Stimulated activated CD4-positive, alpha-beta T cell treated with anti-CD3 and anti-CD28 coated beads, Interleukin-4, amount 100 ng/mL, for 1 hour (primary cell): ENCODE results near the gene TYRO3.
"Not testable (repeated sequence)": the region's sequence is repeated elsewhere in the genome, so short reads cannot be mapped to it uniquely, and the experiment has no call there.

Experiments
- DNase-seq: peaks from one replicate; pipeline ENCODE4 v3.0.0-alpha.2; 2020

TYRO3 gene

DNA sequence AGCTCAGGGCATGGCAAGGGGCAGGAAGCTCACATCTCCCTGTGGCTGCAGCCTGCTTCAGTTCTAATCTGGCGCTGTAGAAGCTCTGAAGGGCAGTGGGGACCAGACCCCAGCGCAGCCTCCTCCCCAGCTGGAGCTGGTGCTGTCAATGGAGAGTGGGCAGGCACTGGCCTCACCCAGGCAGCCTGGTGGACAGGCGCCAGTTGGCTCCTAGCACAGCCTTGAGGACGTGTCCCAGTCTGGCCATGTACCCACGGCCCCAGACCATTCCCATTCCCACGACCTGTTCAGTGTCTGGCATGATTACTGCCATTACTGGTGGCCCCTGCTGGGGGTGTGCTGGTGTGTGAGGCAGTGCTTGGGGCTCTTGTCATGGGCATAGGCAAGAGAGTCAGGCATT, 16.3 kb downstream of the TYRO3 start:
- no peak for DNase-seq

DNA sequence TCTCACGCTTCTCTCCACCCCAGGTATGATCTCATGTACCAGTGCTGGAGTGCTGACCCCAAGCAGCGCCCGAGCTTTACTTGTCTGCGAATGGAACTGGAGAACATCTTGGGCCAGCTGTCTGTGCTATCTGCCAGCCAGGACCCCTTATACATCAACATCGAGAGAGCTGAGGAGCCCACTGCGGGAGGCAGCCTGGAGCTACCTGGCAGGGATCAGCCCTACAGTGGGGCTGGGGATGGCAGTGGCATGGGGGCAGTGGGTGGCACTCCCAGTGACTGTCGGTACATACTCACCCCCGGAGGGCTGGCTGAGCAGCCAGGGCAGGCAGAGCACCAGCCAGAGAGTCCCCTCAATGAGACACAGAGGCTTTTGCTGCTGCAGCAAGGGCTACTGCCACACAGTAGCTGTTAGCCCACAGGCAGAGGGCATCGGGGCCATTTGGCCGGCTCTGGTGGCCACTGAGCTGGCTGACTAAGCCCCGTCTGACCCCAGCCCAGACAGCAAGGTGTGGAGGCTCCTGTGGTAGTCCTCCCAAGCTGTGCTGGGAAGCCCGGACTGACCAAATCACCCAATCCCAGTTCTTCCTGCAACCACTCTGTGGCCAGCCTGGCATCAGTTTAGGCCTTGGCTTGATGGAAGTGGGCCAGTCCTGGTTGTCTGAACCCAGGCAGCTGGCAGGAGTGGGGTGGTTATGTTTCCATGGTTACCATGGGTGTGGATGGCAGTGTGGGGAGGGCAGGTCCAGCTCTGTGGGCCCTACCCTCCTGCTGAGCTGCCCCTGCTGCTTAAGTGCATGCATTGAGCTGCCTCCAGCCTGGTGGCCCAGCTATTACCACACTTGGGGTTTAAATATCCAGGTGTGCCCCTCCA, 19.1 kb downstream of the TYRO3 start:
- DNase-seq, result no peak

DNA sequence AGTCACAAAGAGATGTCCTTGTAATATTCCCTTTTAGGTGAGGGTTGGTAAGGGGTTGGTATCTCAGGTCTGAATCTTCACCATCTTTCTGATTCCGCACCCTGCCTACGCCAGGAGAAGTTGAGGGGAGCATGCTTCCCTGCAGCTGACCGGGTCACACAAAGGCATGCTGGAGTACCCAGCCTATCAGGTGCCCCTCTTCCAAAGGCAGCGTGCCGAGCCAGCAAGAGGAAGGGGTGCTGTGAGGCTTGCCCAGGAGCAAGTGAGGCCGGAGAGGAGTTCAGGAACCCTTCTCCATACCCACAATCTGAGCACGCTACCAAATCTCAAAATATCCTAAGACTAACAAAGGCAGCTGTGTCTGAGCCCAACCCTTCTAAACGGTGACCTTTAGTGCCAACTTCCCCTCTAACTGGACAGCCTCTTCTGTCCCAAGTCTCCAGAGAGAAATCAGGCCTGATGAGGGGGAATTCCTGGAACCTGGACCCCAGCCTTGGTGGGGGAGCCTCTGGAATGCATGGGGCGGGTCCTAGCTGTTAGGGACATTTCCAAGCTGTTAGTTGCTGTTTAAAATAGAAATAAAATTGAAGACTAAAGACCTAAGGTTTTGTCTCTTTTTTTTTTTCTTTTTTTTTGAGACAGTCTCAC, 19.8 kb downstream of the TYRO3 start:
- DNase-seq, result no peak

DNA sequence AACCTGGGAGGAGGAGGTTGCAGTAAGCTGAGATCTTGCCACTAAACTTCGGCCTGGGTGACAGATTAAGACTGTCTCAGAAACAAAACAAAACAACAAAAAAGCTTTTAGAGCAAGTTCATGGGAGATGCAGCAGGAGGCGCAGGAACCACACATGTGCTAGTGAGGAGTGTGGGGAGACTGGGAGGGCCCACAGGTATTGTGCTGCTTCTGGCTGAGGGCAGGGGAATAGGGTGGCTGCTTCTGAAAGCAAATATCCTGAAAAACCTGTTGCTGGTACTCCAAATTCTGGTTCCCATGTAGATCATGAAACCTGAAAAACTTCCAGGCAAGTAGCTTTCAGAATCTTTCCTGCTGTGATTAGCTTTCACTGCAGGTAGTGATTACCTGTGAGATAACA, 22.1 kb downstream of the TYRO3 start:
- no peak for DNase-seq

DNA sequence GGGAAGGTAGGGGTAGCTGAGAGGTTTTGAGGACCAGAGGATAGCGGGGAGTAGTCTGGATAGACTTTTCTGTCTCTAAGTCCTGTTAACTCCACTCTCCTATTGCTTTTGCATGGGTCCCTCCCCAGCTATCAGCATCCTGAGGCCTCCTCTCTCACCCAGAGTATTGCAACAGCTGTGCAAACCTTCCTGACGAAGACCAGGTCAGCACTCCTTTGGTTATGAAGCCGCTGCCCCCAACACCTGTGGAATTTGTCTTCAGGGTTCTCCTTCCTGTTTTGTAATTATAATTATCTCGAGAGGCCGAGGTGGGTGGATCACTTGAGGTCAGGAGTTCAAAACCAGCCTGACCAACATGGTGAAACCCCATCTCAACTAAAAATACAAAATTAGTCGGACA, 24.8 kb downstream of the TYRO3 start:
- DNase-seq, result no peak

DNA sequence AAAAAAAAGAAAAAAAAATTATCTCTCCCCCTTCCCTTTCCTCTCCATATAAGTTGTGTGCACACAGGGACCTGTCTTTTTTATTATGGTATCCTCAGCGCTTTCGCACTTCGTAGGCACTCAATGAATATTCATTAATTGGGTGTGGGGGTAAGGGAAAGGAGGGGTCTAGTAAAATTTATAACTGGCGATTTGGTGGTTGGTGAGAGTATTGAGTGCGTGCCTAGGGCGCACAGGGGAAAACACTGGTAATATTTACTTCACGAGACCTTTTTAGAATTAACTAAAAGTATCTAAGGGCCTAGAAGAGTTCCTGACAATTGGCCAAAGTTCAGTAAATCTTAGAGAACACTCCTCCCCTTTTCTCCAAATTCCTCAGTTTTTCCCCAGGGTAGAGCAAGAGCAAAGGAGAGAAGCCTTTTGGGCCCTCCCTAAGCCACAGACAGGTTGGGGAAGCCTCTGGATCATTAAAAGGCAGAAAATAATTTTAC, 25.7 kb downstream of the TYRO3 start:
- no peak for DNase-seq

DNA sequence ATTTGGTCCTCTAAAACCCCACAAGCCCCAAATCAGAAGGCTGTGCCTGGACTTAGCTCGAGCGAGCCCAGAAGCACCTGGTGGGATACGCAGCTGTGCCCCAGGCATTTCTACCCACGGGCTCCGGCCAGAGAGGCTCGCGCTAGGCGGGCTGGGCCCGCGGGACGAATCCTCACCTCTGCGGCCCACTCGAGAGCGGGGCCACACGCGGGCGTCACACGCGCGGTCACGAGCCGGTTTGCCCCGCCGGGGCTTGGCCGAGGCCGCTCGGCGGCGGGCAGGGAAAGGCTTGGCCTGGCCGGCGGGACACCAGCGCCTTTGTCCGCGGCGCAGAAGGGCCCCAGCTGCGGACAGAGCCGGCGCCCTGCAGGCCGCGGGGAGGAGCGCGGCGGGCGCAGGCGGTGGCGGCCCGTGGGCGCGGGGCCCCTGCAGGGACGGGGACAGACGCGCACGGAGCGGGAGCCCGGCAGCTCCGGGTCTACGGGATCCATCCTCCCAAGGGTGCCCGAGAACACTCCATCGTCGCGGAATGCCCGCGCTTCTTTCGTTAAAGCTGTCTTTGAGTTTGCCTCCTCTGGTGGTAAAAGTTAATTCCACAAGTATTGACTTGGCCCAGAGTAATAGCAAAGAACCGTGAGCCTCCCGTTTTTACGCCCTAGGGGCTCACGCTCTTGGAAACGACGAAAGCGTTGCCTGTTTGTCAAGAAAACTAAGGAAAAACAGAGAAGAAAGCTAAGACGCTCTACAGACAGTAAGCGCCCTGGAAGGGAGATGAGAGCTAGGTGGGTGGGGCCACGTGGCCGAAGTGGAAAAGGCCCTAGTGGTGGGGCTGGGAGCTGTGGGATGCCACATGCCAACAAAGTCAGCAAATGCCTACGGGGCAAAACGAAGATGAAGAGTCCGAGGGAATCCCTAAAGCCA, 26.4 kb downstream of the TYRO3 start:
- peak; percentile 47 for DNase-seq

DNA sequence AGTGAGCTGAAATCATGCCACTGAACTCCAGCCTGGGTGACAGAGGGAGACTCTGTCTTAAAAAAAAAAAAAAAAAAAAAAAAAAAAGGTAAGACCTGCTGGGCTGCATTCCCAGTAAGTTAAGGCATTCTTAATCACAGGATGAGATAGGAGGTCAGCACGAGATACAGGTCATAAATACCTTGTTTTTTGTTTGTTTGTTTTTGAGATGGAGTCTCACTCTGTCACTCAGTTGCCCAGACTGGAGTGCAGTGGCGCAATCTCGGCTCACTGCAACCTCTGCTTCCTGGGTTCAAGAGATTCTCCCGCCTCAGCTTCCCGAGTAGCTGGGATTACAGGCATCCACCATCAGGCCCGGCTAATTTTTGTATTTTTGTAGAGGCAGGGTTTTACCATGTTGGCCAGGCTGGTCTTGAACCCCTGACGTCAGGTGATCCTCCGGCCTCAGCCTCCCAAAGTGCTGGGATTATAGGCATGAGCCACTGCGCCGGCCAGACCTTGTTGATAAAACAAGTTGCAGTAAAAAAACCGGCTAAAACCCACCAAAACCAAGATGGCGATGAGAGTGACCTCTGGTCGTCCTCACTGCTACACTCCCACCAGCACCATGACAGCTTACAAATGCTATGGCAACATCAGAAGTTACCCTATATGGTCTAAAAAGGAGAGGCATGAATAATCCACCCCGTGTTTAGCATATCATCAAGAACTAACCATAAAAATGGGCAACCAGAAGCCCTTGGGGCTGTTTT, 27.7 kb downstream of the TYRO3 start:
- not testable (repeated sequence) for DNase-seq

DNA sequence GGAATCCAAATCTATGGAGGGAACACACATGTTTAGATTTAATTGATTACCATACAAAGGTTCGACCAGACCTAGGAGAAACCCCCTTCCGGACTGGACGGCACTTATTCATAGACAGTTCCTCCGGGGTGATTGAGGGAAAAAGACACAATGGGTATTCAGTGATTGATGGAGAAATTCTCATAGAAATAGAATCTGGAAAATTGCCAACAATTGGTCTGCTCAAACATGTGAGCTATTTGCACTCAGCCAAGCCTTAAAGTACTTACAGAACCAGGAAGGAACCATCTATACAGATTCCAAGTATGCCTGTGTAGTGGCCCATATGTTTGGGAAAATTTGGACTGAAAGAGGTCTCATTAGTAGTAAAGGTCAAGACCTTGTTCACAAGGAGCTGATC, 30.0 kb downstream of the TYRO3 start:
- not testable (repeated sequence) for DNase-seq

DNA sequence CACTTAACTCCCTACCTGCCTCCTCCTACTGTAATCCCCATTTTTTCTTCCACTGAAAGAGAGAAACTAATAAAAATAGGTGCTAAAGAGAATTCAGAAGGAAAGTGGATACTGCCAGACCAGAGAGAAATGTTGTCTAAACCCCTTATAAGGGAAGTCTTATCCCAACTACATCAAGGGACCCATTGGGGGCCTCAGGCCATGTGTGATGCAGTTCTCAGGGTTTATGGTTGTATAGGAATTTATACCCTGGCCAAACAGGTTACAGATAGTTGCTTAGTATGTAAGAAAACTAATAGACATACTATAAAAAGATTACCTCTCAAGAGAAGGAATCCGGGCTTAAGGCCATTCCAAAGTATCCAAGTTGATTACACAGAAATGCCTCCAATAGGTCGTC, 30.6 kb downstream of the TYRO3 start:
- DNase-seq, result not testable (repeated sequence)

DNA sequence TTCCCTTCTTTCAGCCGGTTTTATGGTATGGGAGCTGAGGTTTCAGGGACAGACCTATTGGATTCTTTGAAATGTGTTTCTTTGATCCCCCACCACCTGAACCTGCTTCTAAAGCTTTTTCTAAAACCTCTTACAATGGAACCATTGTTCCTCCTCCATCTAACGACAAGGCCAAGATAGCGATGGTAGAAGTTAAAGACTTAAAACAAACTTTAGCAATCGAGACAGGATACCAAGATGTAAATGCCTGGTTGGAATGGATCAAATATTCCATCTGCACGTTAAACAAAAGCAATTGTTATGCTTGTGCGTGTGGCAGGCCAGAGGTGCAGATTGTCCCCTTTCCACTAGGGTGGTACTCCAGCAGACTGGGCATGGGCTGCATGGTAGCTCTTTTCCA, 32.2 kb downstream of the TYRO3 start:
- not testable (repeated sequence) for DNase-seq

DNA sequence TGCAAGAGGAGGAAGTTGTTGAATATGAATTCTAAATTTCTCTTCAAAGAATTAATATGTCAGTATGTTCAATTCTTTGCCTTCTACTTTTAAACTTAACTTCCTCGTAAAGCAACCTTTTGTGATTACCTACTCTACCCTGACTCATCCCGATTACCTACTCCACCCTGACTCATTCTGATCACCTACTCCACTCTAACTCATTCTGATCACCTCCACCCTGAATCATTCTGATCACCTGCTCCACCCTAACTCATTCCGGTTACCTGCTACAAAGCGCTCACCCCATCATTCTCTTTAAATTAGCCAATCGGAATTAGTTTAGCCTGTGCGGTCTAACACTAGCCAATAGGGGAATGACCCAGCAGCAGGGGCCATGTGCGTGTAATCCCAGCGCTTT, 33.7 kb downstream of the TYRO3 start:
- not testable (repeated sequence) for DNase-seq

DNA sequence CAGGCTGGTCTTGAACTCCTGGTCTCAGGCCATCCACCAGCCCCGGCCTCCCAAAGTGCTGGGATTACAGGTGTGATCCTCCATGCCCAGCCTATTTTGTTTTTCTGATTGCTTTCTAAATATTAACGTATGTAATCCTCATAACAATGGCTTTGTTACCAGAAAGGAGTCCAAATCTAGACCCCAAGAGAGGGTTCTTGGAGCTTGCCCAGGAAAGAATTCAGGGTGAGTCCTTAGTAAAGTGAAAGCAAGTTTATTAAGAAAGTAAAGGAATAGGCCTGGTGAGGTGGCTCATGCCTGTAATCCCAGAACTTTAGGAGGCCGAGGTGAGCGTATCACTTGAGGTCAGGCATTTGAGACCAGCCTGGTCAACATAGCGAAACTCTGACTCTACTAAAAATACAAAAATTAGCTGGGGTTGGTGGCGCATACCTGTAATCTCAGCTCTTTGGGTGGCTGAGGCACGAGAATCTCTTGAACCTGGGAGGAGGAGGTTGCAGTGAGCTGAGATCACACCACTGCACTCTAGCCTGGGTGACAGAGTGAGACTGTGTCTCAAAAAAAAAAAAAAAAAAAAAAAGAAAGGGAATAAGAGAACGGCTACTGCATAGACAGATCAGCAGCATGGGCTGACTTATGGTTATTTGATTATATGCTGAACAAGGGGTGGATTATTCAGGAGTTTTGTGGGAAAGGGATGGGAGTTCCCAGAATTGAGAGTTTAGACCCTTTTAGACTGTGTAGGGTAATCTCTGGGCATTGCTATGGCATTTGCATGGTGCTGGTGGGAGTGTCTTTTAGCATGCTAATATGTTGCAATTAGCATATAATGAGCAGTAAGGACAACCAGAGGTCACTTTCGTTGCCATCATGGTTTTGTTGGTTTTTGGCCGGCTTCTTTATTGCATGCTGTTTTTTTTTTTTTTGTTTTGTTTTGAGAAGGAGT, 36.1 kb downstream of the TYRO3 start:
- no peak for DNase-seq

DNA sequence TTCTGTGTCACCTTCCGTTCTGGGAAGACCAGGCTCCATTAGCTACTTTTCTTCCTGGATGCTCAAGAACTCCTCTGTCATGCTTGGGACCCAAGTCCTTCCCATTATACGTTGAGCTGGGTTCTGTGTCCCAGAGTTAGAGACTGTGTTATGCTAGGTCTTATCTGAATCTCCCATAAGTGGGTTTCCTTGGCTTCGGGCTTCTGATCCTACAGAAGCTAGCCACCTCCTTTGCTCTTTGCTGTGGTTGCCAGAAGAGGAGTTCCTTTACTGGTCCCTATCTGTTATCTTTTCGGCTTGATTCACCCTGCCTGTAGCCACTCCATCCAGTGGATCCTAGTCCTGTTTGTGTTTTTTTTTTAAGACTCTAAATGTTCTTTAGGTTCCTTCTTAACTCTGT, 38.0 kb downstream of the TYRO3 start:
- DNase-seq, result no peak

DNA sequence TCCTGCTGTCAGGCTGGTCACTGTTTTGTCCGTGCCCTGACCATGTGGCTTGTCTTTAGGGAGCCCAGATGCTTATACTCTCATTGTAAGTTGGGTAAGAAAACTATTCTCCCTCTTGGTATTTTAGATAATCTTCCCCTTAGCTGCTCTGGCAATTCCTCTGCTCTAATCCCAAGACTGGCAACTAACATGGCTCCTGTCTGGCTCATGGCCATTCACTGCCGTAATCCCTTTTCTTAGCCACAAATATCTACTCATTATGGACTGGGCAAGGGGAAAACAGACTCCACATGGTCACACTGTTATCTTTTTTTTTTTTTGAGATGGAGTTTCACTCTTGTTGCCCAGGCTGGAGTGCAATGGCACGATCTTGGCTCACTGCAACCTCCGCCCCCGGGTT, 38.8 kb downstream of the TYRO3 start:
- DNase-seq, result no peak

DNA sequence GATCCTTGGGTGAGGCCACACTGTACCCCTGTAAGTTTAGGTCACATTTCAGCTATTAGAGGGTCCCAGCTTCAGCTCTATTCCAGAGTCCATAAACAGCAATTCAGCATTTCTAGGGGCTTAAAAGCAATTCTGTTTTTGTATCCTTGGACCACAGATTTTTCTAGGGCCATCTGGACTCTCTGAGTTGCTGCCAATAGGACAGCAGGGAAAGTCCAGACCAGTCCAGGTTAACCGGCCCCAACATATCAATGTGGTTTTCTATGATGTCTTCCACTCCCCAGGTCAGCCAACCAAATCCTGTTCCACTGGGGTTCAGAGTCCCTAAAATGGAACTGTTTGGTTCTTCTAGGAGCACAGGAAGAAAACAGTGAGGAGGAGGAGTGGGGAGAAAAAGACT, 40.0 kb downstream of the TYRO3 start:
- DNase-seq, result no peak

DNA sequence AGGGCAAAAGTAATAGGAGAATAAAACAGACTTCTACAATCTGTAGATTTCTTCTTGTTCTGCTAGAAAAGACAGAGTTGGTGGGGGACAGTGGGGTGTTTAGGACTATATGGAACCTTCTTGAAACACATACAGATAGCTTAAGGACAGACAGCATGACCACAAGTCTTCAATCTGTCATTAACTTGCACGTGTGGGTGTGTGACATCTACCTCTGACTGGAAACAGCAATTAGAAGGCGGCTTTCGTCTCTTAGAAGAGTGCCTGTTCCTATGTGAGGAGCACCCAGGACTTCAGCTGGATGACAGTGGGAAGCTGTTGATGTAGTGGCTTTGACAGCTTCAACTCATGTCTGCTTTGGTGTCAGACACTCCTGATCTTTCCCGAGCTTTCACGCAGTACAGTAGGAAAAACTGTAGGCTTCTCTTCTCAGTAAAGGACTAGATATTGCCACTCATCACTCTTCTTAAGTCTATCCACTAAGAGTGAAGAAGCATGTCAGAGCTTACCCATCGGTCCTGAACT, 44.5 kb downstream of the TYRO3 start:
- DNase-seq, result no peak

DNA sequence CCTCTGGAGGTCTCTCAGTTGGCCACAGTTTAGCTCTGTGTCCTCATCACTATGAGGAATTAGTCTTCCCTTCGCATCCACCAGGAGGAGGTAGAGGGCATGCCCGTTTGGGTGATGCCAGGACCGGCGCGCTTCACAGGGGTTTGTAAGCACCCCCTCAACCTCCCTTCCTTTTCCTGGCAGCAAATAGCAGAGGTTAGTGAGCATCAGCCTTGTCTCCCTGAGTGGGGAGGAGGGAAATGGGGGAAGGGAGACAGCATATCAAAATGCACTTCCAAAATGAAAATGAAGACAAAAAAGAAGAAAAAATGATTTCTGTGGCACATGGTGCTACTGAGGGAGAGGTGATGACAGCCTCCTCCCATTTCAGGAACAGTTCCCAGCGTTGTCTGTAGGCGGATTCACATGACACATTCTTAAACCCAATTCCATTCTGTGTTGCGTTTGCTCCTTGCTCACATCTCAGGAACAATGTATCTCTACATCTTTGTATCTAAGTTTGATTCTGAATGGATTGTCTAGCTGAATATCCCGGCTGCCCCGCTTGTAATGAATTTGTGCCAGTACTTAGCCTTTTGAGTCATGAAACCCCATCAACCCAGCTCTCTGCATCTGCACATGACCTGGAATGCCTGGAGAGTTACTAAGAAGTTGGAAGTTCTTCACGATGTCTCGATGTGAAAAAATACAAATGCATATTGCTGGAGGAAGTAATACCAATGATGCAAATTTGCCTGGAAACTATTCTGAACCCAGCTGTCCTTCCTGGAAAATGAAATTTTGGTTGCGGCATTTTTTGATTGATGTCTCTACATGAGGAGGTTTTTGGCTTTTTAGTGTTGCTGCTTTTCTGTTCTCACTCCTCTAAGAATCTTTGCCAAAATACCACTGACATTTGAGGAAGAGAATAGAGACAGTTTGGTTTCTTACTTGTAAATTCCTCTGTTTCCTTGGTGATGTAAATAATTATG, 45.2 kb downstream of the TYRO3 start:
- peak; percentile 49 for DNase-seq

DNA sequence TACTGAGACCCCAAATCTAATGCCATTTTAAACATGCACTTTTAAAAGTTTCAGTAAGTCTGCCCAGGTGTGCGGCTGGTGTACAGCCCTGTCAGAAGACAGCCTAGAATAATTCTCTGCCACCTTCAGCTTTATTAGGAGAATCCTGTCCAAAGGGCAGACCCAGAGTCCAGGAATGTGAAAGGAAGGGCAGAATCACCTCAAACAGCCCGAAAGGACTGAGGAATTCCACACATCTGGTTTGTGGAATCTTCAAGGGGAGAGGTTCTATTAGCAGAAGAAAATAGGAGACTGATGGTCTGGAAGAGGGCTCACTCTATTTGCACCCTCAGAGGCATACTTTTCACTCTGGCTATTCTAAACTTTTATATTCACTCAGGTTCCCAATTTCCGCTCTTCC, 46.6 kb downstream of the TYRO3 start:
- no peak for DNase-seq

DNA sequence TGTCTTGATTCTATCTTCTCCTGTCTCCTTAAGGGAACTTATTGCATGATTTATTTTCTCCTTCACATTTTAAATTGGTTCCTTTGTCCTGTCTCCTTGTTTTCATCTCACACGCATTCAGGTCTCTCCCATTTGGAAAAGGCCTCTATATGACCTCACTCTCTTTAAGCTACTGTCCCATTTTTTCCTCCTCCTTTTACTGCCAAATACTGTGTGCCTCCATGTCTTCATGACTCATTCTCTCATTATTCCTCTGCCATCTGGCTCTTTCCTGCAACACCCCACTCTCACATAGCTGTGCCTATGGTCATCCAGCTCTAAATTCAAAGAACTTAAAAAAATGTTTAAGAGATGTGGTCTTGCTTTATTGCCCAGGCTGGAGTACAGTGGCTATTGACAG, 48.0 kb downstream of the TYRO3 start:
- DNase-seq, result no peak
